GM12874 (cell line): ENCODE results near the gene LATS1.

Experiments used
- TF ChIP-seq, protein P1 (sequence below): IDR thresholded peaks from 2 replicates; pipeline ENCODE4 v1.5.1; 2011; ENCODE audit warnings: low read depth, mild to moderate bottlenecking, control low read depth, low read length, moderate library complexity; ENCODE audit not compliant: insufficient read depth

Gene LATS1

DNA sequence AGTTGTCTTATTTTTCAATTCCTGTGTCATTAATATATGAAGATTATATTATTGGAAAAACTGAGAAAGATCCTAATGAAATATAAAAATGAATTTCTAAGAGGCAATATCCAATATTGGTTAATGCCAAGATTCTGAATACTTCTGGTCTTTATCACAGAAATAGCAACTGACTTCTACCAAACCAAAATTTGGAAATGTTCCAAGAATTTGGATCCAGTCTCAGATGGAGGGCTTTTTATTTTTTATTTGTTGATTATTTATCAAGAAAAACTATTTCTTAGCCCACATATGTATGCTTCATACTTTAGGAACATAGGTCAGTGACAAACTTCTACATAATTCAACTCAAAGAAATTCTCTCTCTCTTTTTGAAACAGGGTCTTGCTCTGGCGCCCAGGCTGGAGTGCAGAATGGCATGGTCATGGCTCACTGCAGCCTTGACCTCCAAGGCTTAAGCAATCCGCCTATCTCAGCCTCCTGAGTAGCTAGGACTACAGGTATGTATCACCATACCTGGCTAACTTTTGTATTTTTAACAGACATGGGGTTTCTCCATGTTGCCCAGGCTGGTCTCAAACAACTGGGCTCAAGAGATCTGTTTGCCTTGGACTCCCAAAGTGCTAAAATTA lies 15.3 kb upstream of the LATS1 start:
- TF ChIP-seq, protein P1, sequence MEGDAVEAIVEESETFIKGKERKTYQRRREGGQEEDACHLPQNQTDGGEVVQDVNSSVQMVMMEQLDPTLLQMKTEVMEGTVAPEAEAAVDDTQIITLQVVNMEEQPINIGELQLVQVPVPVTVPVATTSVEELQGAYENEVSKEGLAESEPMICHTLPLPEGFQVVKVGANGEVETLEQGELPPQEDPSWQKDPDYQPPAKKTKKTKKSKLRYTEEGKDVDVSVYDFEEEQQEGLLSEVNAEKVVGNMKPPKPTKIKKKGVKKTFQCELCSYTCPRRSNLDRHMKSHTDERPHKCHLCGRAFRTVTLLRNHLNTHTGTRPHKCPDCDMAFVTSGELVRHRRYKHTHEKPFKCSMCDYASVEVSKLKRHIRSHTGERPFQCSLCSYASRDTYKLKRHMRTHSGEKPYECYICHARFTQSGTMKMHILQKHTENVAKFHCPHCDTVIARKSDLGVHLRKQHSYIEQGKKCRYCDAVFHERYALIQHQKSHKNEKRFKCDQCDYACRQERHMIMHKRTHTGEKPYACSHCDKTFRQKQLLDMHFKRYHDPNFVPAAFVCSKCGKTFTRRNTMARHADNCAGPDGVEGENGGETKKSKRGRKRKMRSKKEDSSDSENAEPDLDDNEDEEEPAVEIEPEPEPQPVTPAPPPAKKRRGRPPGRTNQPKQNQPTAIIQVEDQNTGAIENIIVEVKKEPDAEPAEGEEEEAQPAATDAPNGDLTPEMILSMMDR: no peak

DNA sequence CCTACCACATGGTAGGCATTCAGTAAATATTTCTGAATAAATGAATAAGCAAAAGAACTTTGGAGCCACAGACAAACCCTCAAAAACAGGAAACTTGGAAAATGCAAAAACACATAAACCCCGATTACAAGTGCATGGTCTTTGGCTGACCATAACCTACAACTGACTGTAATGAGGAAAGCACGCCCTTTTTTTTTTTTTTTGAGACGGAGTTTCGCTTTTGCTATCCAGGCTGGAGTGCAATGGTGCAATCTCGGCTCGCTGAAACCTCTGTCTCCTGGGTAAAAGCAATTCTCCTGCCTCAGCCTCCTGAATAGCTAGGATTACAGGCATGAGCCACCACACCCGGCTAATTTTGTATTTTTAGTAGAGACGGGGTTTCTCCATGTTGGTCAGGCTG lies 11.9 kb upstream of the LATS1 start:
- TF ChIP-seq, protein P1: no peak

DNA sequence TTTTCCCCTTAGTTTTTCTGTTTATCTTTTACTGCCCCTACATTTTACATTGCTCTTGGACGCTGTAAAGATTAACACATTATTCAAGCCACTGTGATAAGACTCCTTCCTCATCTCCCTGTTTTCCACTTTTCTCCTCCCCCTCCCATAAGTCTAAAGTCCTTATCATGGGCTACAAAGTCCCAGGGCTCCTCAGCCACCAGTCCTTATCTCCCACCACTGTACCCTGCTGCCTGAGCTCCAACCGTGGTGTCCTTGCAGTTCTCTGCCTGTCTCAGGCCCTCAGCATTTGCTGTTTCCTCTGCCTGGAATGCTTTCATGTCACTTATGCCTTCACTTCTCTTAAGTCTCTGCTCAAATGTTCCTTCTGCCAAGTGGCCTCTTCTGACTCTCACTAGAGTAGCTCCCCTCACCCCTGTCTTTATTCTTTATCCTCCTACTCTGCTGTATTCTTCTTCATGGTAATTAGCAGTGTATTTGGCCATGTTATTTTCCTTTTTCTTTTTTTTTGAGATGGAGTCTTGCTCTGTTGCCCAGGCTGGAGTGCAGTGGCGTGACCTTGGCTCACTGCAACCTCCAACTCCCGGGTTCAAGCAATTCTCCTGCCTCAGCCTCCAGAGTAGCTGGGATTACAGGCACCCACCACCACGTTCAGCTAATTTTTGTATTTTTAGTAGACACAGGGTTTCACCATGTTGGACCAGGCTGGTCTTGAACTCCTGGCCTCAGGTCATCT lies 10.8 kb upstream of the LATS1 start:
- TF ChIP-seq, protein P1: no peak

DNA sequence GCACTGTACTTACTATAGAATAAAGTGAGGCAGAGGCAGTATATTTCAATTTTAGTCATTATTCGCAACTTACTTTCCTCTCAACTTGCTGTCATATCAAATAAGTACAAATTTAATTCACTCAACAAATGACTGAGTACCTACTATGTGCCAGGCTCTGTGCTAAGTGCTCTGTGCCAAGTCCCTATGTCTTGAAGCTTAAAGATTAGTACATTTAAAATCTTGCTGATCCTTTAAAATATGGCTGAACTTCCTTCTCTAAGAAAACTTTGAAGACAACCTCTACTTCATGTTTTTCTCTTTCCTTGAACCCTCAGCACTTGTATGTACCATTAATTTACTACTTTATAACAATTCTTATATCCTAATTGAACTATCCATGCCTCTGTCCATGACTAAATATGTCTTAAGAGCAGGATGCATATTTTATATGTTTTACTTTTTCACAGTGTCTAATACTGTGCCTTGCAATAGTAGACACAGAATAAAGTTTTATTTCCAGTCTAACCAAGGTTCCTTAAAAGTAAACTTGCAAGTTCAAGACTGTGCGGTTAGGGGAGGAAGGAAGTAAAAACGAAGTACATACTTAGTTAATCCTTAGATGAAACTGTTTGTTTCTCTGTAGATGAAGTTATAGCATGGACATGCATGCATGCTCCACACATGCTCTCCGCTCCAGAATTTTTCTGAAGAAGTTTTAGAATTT lies 10.0 kb upstream of the LATS1 start:
- TF ChIP-seq, protein P1: no peak

DNA sequence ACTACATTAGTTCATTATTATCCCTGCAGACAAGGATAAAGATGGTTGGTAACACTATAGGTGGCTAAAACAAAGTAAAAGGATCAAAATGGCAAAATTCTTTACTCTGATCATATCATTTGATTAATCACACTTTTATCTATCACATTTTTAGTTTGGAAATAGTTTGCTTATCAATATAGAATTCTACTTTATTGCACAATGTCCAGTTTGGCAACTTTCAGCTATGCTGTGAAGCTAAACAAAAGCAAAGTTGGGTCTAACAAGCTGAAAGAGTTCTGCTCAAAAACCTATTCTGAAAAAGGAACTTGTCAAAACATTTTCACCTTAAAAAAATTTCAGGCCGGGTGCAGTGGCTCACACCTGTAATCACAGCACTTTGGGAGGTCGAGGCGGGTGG lies 7.9 kb upstream of the LATS1 start:
- TF ChIP-seq, protein P1: no peak

DNA sequence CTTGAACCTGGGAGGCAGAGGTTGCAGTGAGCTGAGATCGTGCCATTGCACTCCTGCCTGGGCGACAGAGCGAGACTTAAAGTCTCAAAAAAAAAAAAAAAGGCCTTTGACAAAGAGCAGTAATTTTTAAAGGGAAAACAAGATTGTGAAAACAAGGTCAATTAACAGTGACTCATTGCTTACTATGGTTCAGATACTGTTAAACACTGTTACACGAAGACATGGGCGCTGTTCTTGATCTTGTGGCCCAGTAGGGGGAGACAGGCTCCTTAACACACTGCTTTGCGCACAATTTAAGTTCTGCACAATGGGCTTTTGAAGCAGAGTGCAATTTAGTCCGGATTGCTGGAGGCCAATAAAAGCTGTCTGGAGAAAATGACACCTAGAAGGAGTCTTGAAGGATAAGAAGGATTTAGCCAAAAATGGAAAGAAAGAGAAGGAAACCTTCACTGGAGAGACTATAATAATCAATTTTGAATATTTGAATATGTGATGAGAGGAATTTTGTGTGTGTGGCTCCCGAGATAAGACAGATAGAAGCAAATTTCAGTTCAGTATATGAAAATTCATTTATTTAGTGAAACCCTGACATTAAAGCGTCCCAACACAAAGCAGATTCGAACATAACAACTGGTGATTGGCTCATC lies 6.0 kb upstream of the LATS1 start:
- TF ChIP-seq, protein P1: peak; percentile 73

DNA sequence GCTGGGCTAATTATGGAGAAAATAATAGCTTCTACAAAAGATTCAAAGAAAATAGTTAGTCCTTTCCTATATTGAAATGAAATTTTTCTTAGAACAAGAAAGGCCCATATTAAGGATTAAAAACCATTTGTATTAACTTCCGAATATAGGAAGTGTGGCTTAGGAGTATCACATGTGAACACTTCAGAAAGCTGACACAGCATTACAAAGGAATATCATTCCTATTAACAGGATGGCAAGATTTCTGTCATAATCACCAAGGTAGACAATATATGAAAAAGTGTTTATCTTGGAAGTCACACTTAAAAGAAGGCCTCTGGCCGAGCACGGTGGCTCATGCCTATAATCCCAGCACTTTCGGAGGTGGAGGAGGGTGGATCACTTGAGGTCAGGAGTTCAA lies 5.4 kb upstream of the LATS1 start:
- TF ChIP-seq, protein P1: no peak
